Measurements from ENCODE around the gene FRMD4B. TPM values are rescaled to one million over a fixed set of nuclear protein-coding genes. Genes with fewer than 3 reads are reported as not detected.

FRMD4B gene
- total RNA-seq, 3 donors from 2014 or later: 26.0 to 29.4 (median 28.6) TPM

DNA sequence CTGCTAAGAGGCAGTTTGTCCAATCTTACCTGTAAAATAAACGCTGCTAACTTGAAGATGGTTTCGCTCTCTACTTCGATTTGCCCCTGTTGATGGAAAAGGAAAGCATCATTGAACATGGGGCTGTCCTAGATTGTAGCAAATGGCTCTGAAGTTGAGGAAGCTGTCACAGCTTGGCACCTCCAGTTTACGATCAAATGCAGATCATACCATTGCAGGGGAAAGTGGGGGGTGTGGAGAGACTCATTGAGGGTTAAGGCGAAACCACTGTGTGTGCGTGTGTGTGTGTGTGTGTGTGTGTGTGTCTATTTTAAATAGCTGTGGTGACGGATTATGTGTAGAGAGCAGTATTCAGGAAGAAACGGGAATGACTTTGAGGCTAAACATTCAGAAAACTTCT is 135.9 kb downstream of the FRMD4B start:
- Histone ChIP-seq H3K9me3 (no peaks in the 10 kb centered on the region), H3K4me3 (no peak overlapping the region), H3K36me3 (ENCODE audit: low read depth) (no peaks in the 10 kb centered on the region), H3K4me1 (ENCODE audit: low read depth) (no peaks in the 10 kb centered on the region)
- TF ChIP-seq CTCF (IDR thresholded peaks at IDR 0.05): no peak
- DNase-seq (peak in 2 of 3 donors; percentile 64 to 93), ATAC-seq (peak; percentile 98)
- intact Hi-C loops (cut with DNase I, micrococcal nuclease): no loop called here

- intact Hi-C loops (cut with DNase I, micrococcal nuclease): no loop called here
Measured at GRCh38 chr3:69249001-69249400, 136.9 kb downstream of the FRMD4B start.

DNA sequence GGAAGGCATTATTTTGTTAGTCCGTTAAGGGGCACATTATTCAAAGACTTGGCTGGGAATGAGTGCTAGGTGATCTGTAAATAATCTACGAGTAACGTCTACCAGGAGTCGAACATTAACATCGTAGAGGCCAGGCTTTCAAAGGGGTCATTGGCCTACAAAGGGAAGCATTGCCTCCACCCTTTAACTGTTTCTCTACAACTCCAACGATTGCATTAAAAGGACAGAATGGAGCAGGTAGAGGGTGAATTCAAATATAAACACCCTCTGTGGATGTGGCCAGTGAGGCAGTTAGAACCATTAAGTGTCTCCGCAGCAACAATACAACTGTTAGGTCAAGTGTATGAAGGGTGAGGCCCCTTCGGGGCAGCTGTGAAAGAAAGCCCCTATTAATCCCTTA is 137.5 kb downstream of the FRMD4B start:
- no peaks in the 10 kb centered on the region for H3K36me3 ChIP-seq (ENCODE audit: low read depth)
- intact Hi-C loops (cut with DNase I, micrococcal nuclease): no loop called here
- no peaks in the 10 kb centered on the region for H3K4me1 ChIP-seq (ENCODE audit: low read depth)
- peak; percentile 81 for ATAC-seq
- no peaks in the 10 kb centered on the region for H3K9me3 ChIP-seq
- DNase-seq: peak in 1 of 3 donors; percentile 41
- H3K4me3 ChIP-seq: no peak overlapping the region
- no peak for TF ChIP-seq CTCF (IDR thresholded peaks at IDR 0.05)

More at GRCh38 chr3:69249001-69249400, 136.9 kb downstream of the FRMD4B start:
- DNase-seq (no peak), ATAC-seq (no peak)
- Histone ChIP-seq H3K4me3 (no peak overlapping the region), H3K36me3 (ENCODE audit: low read depth) (no peaks in the 10 kb centered on the region), H3K4me1 (ENCODE audit: low read depth) (no peaks in the 10 kb centered on the region), H3K9me3 (no peaks in the 10 kb centered on the region)
- no peak for TF ChIP-seq CTCF (IDR thresholded peaks at IDR 0.05)

DNA sequence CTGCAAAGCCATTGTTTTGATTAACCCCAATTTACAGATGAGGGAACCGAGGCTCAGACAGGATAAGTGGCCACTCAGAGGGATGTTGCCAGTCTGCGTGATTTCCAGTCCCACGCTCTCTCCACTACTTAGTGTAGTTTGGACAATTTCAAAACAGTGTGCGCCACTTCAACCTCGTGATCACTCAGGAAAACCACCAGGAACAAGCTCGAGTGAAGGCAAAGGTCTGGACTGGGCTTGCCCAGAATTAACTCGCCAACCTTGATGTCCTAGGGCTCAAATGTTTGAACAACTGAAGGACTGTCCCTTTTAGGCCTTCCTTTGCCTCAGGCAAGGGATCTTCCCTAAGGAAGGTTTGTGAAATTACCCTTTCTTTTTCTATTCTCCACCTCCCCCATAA is 139.3 kb downstream of the FRMD4B start:
- DNase-seq: no peak
- Histone ChIP-seq H3K9me3 (no peaks in the 10 kb centered on the region), H3K4me3 (no peak overlapping the region), H3K4me1 (ENCODE audit: low read depth) (no peaks in the 10 kb centered on the region), H3K36me3 (ENCODE audit: low read depth) (no peaks in the 10 kb centered on the region)
- TF ChIP-seq CTCF (IDR thresholded peaks at IDR 0.05): no peak
- intact Hi-C loops (cut with DNase I, micrococcal nuclease): no loop called here
- no peak for ATAC-seq

DNA sequence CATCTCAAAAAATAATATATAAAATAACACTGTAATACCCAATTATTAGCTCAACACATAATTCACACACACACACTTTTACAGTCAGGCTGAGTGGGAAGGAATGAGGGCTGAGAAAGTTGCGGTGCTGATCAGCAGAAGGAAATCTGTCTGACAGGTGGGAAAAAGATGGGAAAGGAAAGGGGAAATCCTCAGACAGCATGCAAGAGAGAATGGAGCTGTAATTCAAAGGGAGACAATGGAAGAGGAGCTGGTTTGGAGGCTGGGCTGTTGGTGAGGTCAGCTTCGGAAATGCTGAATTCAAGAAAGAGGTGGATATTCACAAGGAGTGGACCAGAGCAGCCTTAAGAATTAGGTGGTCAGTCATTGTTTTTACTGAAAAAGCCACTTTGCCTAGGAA is 141.8 kb downstream of the FRMD4B start:
- intact Hi-C loops (cut with DNase I, micrococcal nuclease): no loop called here
- Histone ChIP-seq H3K9me3 (no peaks in the 10 kb centered on the region), H3K4me3 (no peak overlapping the region), H3K36me3 (ENCODE audit: low read depth) (no peaks in the 10 kb centered on the region), H3K4me1 (ENCODE audit: low read depth) (no peaks in the 10 kb centered on the region)
- ATAC-seq: no peak
- no peak for DNase-seq
- no peak for TF ChIP-seq CTCF (IDR thresholded peaks at IDR 0.05)

DNA sequence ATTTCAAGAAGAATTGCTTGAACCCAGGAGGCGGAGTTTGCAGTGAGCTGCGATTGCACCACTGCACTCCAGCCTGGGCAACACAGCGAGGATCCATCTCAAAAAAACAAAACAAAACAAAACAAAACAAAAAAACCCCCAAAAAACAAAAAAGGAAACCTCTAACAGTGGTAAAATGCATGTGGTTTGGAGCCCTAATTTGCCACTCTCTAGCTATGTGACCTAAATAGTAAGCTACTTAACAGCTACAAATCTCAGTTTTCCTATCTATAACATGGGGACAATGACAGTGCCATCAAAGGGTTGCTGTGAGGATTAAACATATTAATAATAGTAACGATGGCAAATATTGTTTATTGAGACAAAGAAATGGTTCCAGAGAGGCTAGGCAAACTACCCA is 144.1 kb downstream of the FRMD4B start:
- intact Hi-C loops (cut with DNase I, micrococcal nuclease): no loop called here
- Histone ChIP-seq H3K4me3 (no peak overlapping the region), H3K36me3 (ENCODE audit: low read depth) (no peaks in the 10 kb centered on the region), H3K4me1 (ENCODE audit: low read depth) (no peaks in the 10 kb centered on the region), H3K9me3 (no peaks in the 10 kb centered on the region)
- ATAC-seq (no peak), DNase-seq (no peak)
- no peak for TF ChIP-seq CTCF (IDR thresholded peaks at IDR 0.05)

All from mucosa of descending colon (tissue), 3 donors.